Posterior vena cava (tissue), 2 donors: ENCODE measurements around the gene TNFRSF8. TPM values are rescaled to one million over a fixed set of nuclear protein-coding genes. Genes with fewer than 3 reads are reported as not detected.

Experiments
- DNase-seq: peaks from one replicate; pipeline ENCODE4 v3.0.0-alpha.2; 2020; ENCODE audit warnings: low spot score
- intact Hi-C, 2 donors: fragments of 100-400 bp; cut with DNase I; formaldehyde crosslinking; loops; one replicate each; pipeline versions ENCODE4 v1.14.1 to v1.14.2; 2022 to 2023
- total RNA-seq, 2 donors: library from RNA; stranded (reverse); fragmentation: NEBNext Ultra II Directional; extraction: Animal tissue kit (Norgen Biotek cat#: 25700); gene quantifications; one replicate each; pipeline ENCODE4 v1.2.1, GENCODE V29; 2021
- donor health status: DM: yes; HTN: yes; CAD: no.
- donor health status: DM: yes; HTN: yes; CAD: no.

TNFRSF8 gene
- total RNA-seq, 2 donors from 2014 or later: 1.00 to 1.3 TPM

GRCh38 chr1:12057382-12057781, 5.7 kb upstream of the TNFRSF8 start:
- no peak for DNase-seq
- intact Hi-C loops: no loop called here

- DNase-seq: no peak
- intact Hi-C loops: no loop called here
These were observed 5.0 kb upstream of the TNFRSF8 start for GRCh38 chr1:12057940-12058687.

GRCh38 chr1:12059226-12059625, 3.9 kb upstream of the TNFRSF8 start:
- no peak for DNase-seq
- intact Hi-C loops: no loop called here

GRCh38 chr1:12059722-12060464, 3.2 kb upstream of the TNFRSF8 start:
- DNase-seq: no peak
- intact Hi-C loops: no loop called here

GRCh38 chr1:12060500-12060899, 2.6 kb upstream of the TNFRSF8 start:
- no peak for DNase-seq
- intact Hi-C loops: no loop called here

GRCh38 chr1:12064073-12064969, 1.2 kb downstream of the TNFRSF8 start:
- DNase-seq: no peak
- intact Hi-C loops: no loop called here

GRCh38 chr1:12065872-12066271, 2.8 kb downstream of the TNFRSF8 start:
- intact Hi-C loops: no loop called here
- DNase-seq: no peak

GRCh38 chr1:12067900-12068821, 5.1 kb downstream of the TNFRSF8 start:
- intact Hi-C loops: no loop called here
- DNase-seq: no peak

GRCh38 chr1:12069623-12070244, 6.6 kb downstream of the TNFRSF8 start:
- DNase-seq: no peak
- intact Hi-C loops: no loop called here

- intact Hi-C loops: no loop called here
- no peak for DNase-seq
These were observed 8.8 kb downstream of the TNFRSF8 start for GRCh38 chr1:12071892-12072291.

GRCh38 chr1:12072741-12073140, 9.6 kb downstream of the TNFRSF8 start:
- no peak for DNase-seq
- intact Hi-C loops: no loop called here

GRCh38 chr1:12073796-12074195, 10.7 kb downstream of the TNFRSF8 start:
- peak; percentile 36 for DNase-seq
- intact Hi-C loops: no loop called here

GRCh38 chr1:12075195-12076114, 12.4 kb downstream of the TNFRSF8 start:
- DNase-seq: peak; percentile 87
- intact Hi-C loops: no loop called here

GRCh38 chr1:12076425-12077005, 13.4 kb downstream of the TNFRSF8 start:
- DNase-seq: peak; percentile 57
- intact Hi-C loops: no loop called here

- intact Hi-C loops: no loop called here
- DNase-seq: no peak
These were observed 15.5 kb downstream of the TNFRSF8 start for GRCh38 chr1:12078575-12078937.

- intact Hi-C loops: no loop called here
- DNase-seq: peak; percentile 55
These were observed 16.1 kb downstream of the TNFRSF8 start for GRCh38 chr1:12078938-12079861.
